ENCODE results near the gene TAS2R20. TPM values are rescaled to one million over a fixed set of nuclear protein-coding genes. Genes with fewer than 3 reads are reported as not detected.

TAS2R20 gene
- total and polyA plus RNA-seq, 2 of the 8 experiments (the other 6 are each of a cell fraction or from before 2014, with no cell fraction given), result 0.57 to 0.71 TPM

- DNase-seq (ENCODE audit: low read depth in 1 of 2, low spot score in 2 of 2) (no peak), FAIRE-seq (no peak)
- no peak overlapping the region for H3K27ac ChIP-seq (ENCODE audit: low read depth, low read length)
- no peak overlapping the region for H4K91ac ChIP-seq (replicated peaks; ENCODE audit: insufficient read length, low read length)
- no peak overlapping the region for H3K4ac ChIP-seq (replicated peaks; ENCODE audit: insufficient read length, low read depth, low read length)
- no peak overlapping the region for H2AFZ ChIP-seq (ENCODE audit: low read length)
- no peak overlapping the region for H2BK12ac ChIP-seq (ENCODE audit: low read depth, low read length)
- H3K14ac ChIP-seq (ENCODE audit: insufficient read length), result no peak overlapping the region
- H3K9me3 ChIP-seq (ENCODE audit: insufficient read depth in 2 of 2, low read depth in 1 of 2, low read length in 1 of 2), result no peaks in the 10 kb centered on the region
- no peaks in the 10 kb centered on the region for H3K27me3 ChIP-seq (replicated peaks in 1 of 4; ENCODE audit: control insufficient read depth in 3 of 4, extremely low read depth in 1 of 4, insufficient read depth in 3 of 4, low read length in 3 of 4)
- no peak overlapping the region for H3K23ac ChIP-seq (ENCODE audit: insufficient read length)
- no peak overlapping the region for H2BK20ac ChIP-seq (ENCODE audit: low read length)
- H3K9ac ChIP-seq (replicated peaks in 1 of 4; ENCODE audit: extremely low read depth in 1 of 4, low read depth in 3 of 4, low read length in 3 of 4), result no peak overlapping the region
- H3K4me3 ChIP-seq (ENCODE audit: extremely low read depth in 1 of 4, insufficient read depth in 2 of 4, low read depth in 3 of 4, low read length in 4 of 4), result no peak overlapping the region
- no peak overlapping the region for H3K56ac ChIP-seq (replicated peaks; ENCODE audit: insufficient read length, low read depth, low read length)
- CTCF ChIA-PET (ENCODE audit: partially characterized antibody), result no interaction called here
- H2BK15ac ChIP-seq (ENCODE audit: low read length), result no peak overlapping the region
- H4K20me1 ChIP-seq (replicated peaks in 1 of 2; ENCODE audit: control insufficient read depth in 1 of 2, insufficient read depth in 2 of 2, low read length in 2 of 2), result no peaks in the 10 kb centered on the region
- H3K18ac ChIP-seq (ENCODE audit: extremely low read depth, low read length), result no peak overlapping the region
- H3K79me1 ChIP-seq (ENCODE audit: low read depth, low read length), result no peaks in the 10 kb centered on the region
- 93% methylated on average over 4 of the region's 4 CpGs; no CpG with 5 or more reads in 1 of the 2 experiments for WGBS, 2 experiments (ENCODE audit: extremely low coverage in 1 of 2, insufficient coverage in 1 of 2, insufficient read length in 1 of 2, insufficient replicate concordance in 2 of 2, low coverage in 1 of 2, low lambda C conversion rate in 2 of 2, missing lambda C conversion rate in 1 of 2)
- no peak overlapping the region for H2BK5ac ChIP-seq (ENCODE audit: low read depth, low read length)
- no peaks in the 10 kb centered on the region for H3K4me1 ChIP-seq (replicated peaks in 1 of 4; ENCODE audit: control insufficient read depth in 3 of 4, insufficient read depth in 4 of 4, low read length in 3 of 4)
- H3K36me3 ChIP-seq (ENCODE audit: control insufficient read depth in 2 of 4, insufficient read depth in 4 of 4, low read length in 3 of 4), result no peaks in the 10 kb centered on the region
- no peak overlapping the region for H2AK5ac ChIP-seq (ENCODE audit: low read depth, low read length)
- H2BK120ac ChIP-seq (replicated peaks; ENCODE audit: low read depth, low read length), result no peak overlapping the region
- POLR2A ChIA-PET (ENCODE audit: partially characterized antibody), result no interaction called here
- no peak overlapping the region for H4K5ac ChIP-seq (ENCODE audit: insufficient read length, low read depth, low read length)
- H3K23me2 ChIP-seq (ENCODE audit: low read depth, low read length), result no peaks in the 10 kb centered on the region
- no peak overlapping the region for H3K4me2 ChIP-seq (ENCODE audit: insufficient read depth in 1 of 2, low read depth in 2 of 2, low read length in 2 of 2)
- no peak overlapping the region for H4K8ac ChIP-seq (ENCODE audit: extremely low read depth, insufficient read depth, low read length)
- H3K79me2 ChIP-seq (ENCODE audit: control insufficient read depth in 1 of 2, insufficient read depth in 2 of 2, low read length in 2 of 2), result no peaks in the 10 kb centered on the region
- no peak for TF ChIP-seq YY1 (IDR thresholded peaks at IDR 0.05; ENCODE audit: low read depth, low read length)
- TF ChIP-seq CBX8 (IDR thresholded peaks at IDR 0.05; ENCODE audit: borderline replicate concordance, low read depth, low read length), result no peak
- no peak for TF ChIP-seq SUZ12 (IDR thresholded peaks at IDR 0.05; ENCODE audit: low read length)
- no peak for TF ChIP-seq RXRA (IDR thresholded peaks at IDR 0.05; ENCODE audit: insufficient read depth, low read depth, low read length)
- TF ChIP-seq BRCA1 (IDR thresholded peaks at IDR 0.05; ENCODE audit: low read depth, low read length), result no peak
- no peak for TF ChIP-seq BACH1 (IDR thresholded peaks at IDR 0.05; ENCODE audit: low read length)
- TF ChIP-seq RBBP5 (IDR thresholded peaks at IDR 0.05; ENCODE audit: borderline replicate concordance, low read depth, low read length), result no peak
- TF ChIP-seq USF2 (IDR thresholded peaks at IDR 0.05; ENCODE audit: low read length), result no peak
- TF ChIP-seq SAP30 (IDR thresholded peaks at IDR 0.05; ENCODE audit: insufficient read depth, insufficient replicate concordance, low read length), result no peak
- TF ChIP-seq ATF3 (IDR thresholded peaks at IDR 0.05; ENCODE audit: insufficient read depth, low read depth, low read length), result no peak
- no peak for TF ChIP-seq SP1 (IDR thresholded peaks at IDR 0.05; ENCODE audit: low read depth, low read length)
- TF ChIP-seq EGR1 (IDR thresholded peaks at IDR 0.05; ENCODE audit: borderline replicate concordance, low read depth, low read length), result no peak
- no peak for TF ChIP-seq JUN (IDR thresholded peaks at IDR 0.05; ENCODE audit: low read depth, low read length)
These were observed 17.8 kb upstream of the TAS2R20 start for GRCh38 chr12:11015775-11016430.

Measured in H1 (cell line).